Activated CD4-positive, CD25-positive, alpha-beta regulatory T cell treated with anti-CD3 and anti-CD28 coated beads, Interleukin-2, amount 50 U/mL, for 16 hours (primary cell): ENCODE measurements around the gene USP10.

ENCODE experiments used
- DNase-seq: peaks from one replicate; pipeline ENCODE4 v3.0.0-alpha.2; 2020; ENCODE audit warnings: low read depth, low spot score

USP10 gene

GRCh38 chr16:84699712-84700445 lies at the start of gene USP10:
USP10 (plus strand) TSS chr16:84700000; CDS start chr16:84700091, 91 bp downstream.
- DNase-seq = peak; percentile 61

- DNase-seq = no peak
Measured at GRCh38 chr16:84650062-84650991, 49.5 kb upstream of the USP10 start.

GRCh38 chr16:84652566-84652965 lies 47.2 kb upstream of the USP10 start:
- no peak for DNase-seq

GRCh38 chr16:84654238-84654637 lies 45.6 kb upstream of the USP10 start:
- DNase-seq = no peak

- DNase-seq = no peak
Measured at GRCh38 chr16:84654998-84655397, 44.8 kb upstream of the USP10 start.

- no peak for DNase-seq
Measured at GRCh38 chr16:84656649-84657048, 43.2 kb upstream of the USP10 start.

- no peak for DNase-seq
Measured at GRCh38 chr16:84657229-84657837, 42.5 kb upstream of the USP10 start.

GRCh38 chr16:84658690-84659089 lies 41.1 kb upstream of the USP10 start:
- DNase-seq = no peak

- DNase-seq = no peak
Measured at GRCh38 chr16:84659656-84660300, 40.0 kb upstream of the USP10 start.

- DNase-seq = no peak
Measured at GRCh38 chr16:84660973-84661372, 38.8 kb upstream of the USP10 start.

- DNase-seq = no peak
Measured at GRCh38 chr16:84661418-84662060, 38.3 kb upstream of the USP10 start.

GRCh38 chr16:84662471-84662870 lies 37.3 kb upstream of the USP10 start:
- DNase-seq = no peak

- DNase-seq = no peak
Measured at GRCh38 chr16:84663433-84664101, 36.2 kb upstream of the USP10 start.

GRCh38 chr16:84665359-84665758 lies 34.4 kb upstream of the USP10 start:
- DNase-seq = no peak

- no peak for DNase-seq
Measured at GRCh38 chr16:84665843-84666242, 34.0 kb upstream of the USP10 start.

GRCh38 chr16:84667600-84668309 lies 32.0 kb upstream of the USP10 start:
- no peak for DNase-seq

GRCh38 chr16:84670063-84670462 lies 29.7 kb upstream of the USP10 start:
- no peak for DNase-seq

- DNase-seq = peak; percentile 69
Measured at GRCh38 chr16:84672276-84673202, 27.3 kb upstream of the USP10 start.

- no peak for DNase-seq
Measured at GRCh38 chr16:84673203-84673535, 26.6 kb upstream of the USP10 start.
